ENCODE results near the gene TTC24. TPM values are rescaled to one million over a fixed set of nuclear protein-coding genes. Genes with fewer than 3 reads are reported as not detected.

Gene TTC24
- not detected in 2 replicates for total RNA-seq (2014; rRNA removed; shearing (Covaris generic); ENCODE audit: low replicate concordance)

DNA sequence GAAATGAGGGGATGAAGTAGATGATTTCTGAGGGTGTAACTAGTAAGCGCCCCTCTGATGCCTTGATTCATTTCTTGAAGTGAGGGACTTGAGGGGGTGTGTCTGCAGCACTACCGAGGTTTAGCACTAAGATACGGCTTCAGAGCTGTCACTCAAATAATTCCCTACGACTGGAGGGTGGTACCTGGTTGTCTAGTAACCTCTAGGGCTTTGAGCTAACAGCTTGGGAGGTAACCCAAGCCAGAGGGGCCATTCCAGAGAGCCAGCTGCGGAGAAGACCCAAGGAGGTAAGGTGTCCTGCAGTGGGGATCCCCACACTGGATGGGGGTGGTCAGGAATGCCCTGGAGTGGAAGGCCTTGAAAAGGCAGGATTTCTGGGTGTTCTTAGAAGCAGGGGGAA is at the start of gene TTC24:
Gene TTC24 (plus strand): TSS at position 252 of the 400 bp plus-strand sequence. CDS start 1,642 bp downstream, outside the sequence.
- no peaks in the 10 kb centered on the region for H3K36me3 ChIP-seq
- H3K27me3 ChIP-seq: no peaks in the 10 kb centered on the region
- H3K9me3 ChIP-seq: no peaks in the 10 kb centered on the region
- H3K4me3 ChIP-seq: no peak within 1 kb of the TSS
- no peak for DNase-seq

DNA sequence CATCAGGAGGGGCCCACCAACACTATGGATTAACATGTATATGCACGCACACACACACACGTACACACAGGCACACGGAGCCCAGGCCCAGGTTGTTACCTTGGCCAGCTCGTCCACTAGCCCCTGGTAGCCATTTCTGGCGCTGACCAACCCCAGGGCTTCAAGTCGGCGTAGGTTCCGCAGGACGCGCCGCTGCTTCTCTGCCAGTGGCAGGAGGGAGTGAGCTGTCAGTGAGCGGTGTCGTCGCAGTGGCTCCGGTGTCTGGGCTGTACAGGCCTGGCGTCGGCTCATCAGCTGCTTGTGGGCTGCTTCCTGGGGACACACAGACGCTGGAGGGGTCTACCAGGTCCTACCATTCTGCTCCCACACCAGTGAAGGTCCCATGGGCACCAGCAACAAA is 49.5 kb upstream of the TTC24 start:
- Histone ChIP-seq H3K36me3 (peaks cover 88% of the 10 kb centered on the region), H3K27me3 (no peaks in the 10 kb centered on the region), H3K4me3 (no peak overlapping the region), H3K9me3 (no peaks in the 10 kb centered on the region)
- no peak for DNase-seq

DNA sequence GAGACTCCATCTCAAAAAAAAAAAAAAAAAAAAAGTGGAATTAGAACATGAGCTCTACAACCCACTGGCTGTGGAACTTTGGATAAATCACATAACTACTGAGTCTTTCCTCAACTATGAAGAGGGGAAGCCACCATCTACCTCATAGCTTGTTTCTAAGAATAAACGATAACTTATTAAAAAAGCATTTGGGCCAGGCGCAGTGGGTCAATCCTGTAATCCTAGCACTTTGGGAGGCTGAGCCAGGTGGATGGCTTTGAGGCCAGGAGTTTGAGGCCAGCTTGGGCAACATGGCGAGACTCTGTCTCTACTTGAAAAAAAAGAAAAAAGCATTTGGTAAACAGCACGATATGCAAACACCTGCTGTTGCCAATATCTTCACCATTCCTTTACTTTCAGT is 47.1 kb upstream of the TTC24 start:
- no peak overlapping the region for H3K4me3 ChIP-seq
- no peaks in the 10 kb centered on the region for H3K27me3 ChIP-seq
- H3K36me3 ChIP-seq: peaks cover 90% of the 10 kb centered on the region
- H3K9me3 ChIP-seq: no peaks in the 10 kb centered on the region
- DNase-seq: no peak

GRCh38 chr1:156533568-156534220 is 45.8 kb upstream of the TTC24 start:
- Histone ChIP-seq H3K4me3 (no peak overlapping the region), H3K9me3 (no peaks in the 10 kb centered on the region), H3K27me3 (no peaks in the 10 kb centered on the region), H3K36me3 (peaks cover 88% of the 10 kb centered on the region)
- no peak for DNase-seq

DNA sequence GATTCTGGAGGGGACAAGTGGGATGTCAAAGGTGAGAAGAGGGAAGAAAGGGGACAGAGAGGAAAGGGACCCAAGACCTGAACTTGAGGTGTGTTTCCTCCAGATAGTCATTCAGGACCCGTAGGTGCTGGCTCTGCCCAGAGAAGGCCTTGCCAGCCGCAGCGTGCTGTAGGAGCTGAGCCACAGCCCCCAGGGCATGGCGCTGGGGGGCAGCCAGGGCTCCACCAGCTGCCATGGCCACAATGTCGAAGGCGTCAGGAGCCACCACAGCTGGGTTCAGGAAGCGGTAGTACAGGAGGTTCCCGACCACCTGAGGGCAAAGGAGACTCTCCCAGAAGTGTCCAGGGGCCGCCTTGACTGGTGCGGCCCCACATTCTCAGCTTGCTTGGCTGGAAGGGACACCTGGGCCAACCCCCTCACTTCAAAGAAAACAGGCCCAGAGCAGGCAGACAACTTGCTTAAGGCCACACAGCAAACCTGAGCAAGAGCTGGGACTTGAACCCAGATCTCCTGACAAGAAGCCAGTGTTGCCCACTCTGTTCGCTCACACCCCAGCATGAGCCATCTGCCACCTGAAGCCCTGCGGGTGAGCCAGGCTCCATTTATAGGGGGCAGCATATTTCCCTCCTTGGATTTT is 45.0 kb upstream of the TTC24 start:
- H3K36me3 ChIP-seq: peaks cover 88% of the 10 kb centered on the region
- H3K27me3 ChIP-seq: no peaks in the 10 kb centered on the region
- no peak for DNase-seq
- H3K9me3 ChIP-seq: no peaks in the 10 kb centered on the region
- H3K4me3 ChIP-seq: no peak overlapping the region

GRCh38 chr1:156537027-156537426 is 42.5 kb upstream of the TTC24 start:
- Histone ChIP-seq H3K27me3 (no peaks in the 10 kb centered on the region), H3K4me3 (no peak overlapping the region), H3K9me3 (no peaks in the 10 kb centered on the region), H3K36me3 (peaks cover 94% of the 10 kb centered on the region)
- no peak for DNase-seq

GRCh38 chr1:156538711-156539440 is 40.6 kb upstream of the TTC24 start:
- H3K9me3 ChIP-seq: no peaks in the 10 kb centered on the region
- H3K4me3 ChIP-seq: no peak overlapping the region
- no peak for DNase-seq
- H3K27me3 ChIP-seq: no peaks in the 10 kb centered on the region
- H3K36me3 ChIP-seq: peaks cover 94% of the 10 kb centered on the region

- H3K9me3 ChIP-seq: no peaks in the 10 kb centered on the region
- H3K4me3 ChIP-seq: no peak overlapping the region
- H3K36me3 ChIP-seq: peaks cover 89% of the 10 kb centered on the region
- DNase-seq: no peak
- no peaks in the 10 kb centered on the region for H3K27me3 ChIP-seq
Measured at GRCh38 chr1:156539818-156540355, 39.6 kb upstream of the TTC24 start.

DNA sequence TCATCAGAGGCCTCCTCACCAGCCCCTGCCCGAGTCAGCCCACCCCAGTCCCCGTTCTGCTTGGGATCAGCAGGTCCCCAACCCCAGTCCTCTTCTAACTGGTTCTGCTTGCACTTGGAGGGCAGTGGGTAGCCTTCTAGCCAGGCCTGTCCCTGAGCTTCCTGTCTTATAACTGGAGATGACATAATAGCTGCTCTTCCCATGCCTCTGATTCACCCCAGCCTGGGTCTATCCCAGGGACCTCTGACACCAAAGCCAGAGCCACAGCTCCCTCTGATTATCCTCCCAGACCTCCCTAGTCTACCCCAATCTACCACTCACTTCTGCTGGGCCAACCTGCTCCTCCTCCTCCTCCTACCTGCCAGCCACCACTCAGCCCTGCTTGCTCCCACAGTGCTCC is 38.6 kb upstream of the TTC24 start:
- H3K36me3 ChIP-seq: peaks cover 78% of the 10 kb centered on the region
- no peak for DNase-seq

GRCh38 chr1:156543066-156543465 is 36.5 kb upstream of the TTC24 start:
- DNase-seq: no peak

More for the DNA sequence above, 38.6 kb upstream of the TTC24 start:
- no peaks in the 10 kb centered on the region for H3K27me3 ChIP-seq
- no peaks in the 10 kb centered on the region for H3K9me3 ChIP-seq
- H3K4me3 ChIP-seq: no peak overlapping the region

DNA sequence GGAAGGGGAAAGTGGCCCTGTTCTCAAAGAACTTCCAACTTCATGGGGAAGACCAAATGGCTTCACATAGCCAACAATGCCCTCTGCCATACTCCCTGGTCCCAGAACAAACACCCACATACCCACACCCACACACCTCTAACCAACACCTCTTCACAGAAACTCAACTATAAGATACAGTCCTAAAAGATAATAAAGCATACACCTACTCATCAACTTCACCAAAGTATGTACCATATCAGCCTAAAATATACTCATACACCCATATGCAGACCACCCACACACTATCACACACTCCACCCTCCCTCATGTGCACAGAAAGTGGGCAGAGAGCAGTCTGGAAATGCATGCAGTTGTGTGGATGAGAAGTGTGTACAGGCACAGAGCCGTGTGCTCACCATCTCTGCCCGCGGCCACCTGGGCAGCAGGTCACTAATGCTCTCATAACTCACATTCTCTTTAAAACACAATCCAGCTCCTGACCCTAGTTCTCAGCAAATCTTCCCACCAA is 34.9 kb upstream of the TTC24 start:
- Histone ChIP-seq H3K36me3 (peaks cover 77% of the 10 kb centered on the region), H3K4me3 (no peak overlapping the region), H3K9me3 (no peaks in the 10 kb centered on the region), H3K27me3 (no peaks in the 10 kb centered on the region)
- no peak for DNase-seq

More at GRCh38 chr1:156543066-156543465, 36.5 kb upstream of the TTC24 start:
- Histone ChIP-seq H3K9me3 (no peaks in the 10 kb centered on the region), H3K36me3 (peaks cover 80% of the 10 kb centered on the region), H3K27me3 (no peaks in the 10 kb centered on the region), H3K4me3 (no peak overlapping the region)

DNA sequence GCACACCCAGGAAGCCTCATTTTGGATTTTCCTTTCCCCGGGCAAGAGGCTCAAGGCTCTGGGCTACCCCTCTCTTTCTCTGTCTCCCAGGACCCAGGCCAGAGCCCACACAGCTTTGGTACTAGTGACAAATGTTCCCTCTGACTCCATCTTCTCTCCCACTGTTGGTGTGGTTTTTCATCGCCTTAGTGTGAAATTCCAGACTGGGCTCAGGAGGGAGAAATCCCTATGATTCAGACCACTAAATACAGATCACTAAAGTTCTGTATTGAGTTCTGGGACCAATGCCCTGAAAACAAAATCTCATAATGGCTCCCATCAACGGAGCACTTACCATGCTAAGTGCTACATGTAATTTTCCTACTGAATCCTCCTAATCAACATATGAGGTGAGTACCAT is 33.3 kb upstream of the TTC24 start:
- no peaks in the 10 kb centered on the region for H3K27me3 ChIP-seq
- H3K9me3 ChIP-seq: no peaks in the 10 kb centered on the region
- no peak for DNase-seq
- H3K4me3 ChIP-seq: no peak overlapping the region
- H3K36me3 ChIP-seq: peaks cover 79% of the 10 kb centered on the region

DNA sequence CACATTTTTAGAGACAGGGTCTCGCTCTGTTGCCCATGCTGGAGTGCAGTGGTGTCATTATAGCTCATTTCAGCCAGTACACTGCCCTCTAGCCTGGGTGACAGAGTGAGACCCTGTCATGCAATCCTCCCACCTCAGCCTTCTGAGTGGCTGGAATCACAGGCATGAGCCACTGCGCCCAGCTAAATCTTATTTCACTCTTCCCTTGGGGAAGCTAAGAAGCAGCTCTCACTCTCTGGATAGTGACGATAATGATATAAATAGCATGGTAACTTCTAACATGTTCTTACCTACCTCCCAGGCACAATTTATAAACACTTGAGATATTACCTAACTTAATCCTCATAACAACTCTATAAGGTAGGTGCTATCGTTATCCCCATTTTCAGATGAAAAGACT is 32.1 kb upstream of the TTC24 start:
- Histone ChIP-seq H3K9me3 (no peaks in the 10 kb centered on the region), H3K4me3 (no peak overlapping the region), H3K27me3 (no peaks in the 10 kb centered on the region), H3K36me3 (peaks cover 79% of the 10 kb centered on the region)
- no peak for DNase-seq

GRCh38 chr1:156547982-156548381 is 31.5 kb upstream of the TTC24 start:
- Histone ChIP-seq H3K4me3 (no peak overlapping the region), H3K36me3 (peaks cover 79% of the 10 kb centered on the region), H3K27me3 (no peaks in the 10 kb centered on the region), H3K9me3 (no peaks in the 10 kb centered on the region)
- no peak for DNase-seq

- peaks cover 73% of the 10 kb centered on the region for H3K36me3 ChIP-seq
- H3K4me3 ChIP-seq: no peak overlapping the region
- no peaks in the 10 kb centered on the region for H3K9me3 ChIP-seq
- no peak for DNase-seq
- no peaks in the 10 kb centered on the region for H3K27me3 ChIP-seq
Measured at GRCh38 chr1:156549390-156549789, 30.1 kb upstream of the TTC24 start.

- no peak for DNase-seq
- peaks cover 78% of the 10 kb centered on the region for H3K36me3 ChIP-seq
- no peaks in the 10 kb centered on the region for H3K27me3 ChIP-seq
Measured at GRCh38 chr1:156549831-156550230, 29.7 kb upstream of the TTC24 start.

GRCh38 chr1:156550346-156550745 is 29.2 kb upstream of the TTC24 start:
- no peak for DNase-seq
- peaks cover 83% of the 10 kb centered on the region for H3K36me3 ChIP-seq
- H3K27me3 ChIP-seq: no peaks in the 10 kb centered on the region
- no peak overlapping the region for H3K4me3 ChIP-seq
- no peaks in the 10 kb centered on the region for H3K9me3 ChIP-seq

More at GRCh38 chr1:156549831-156550230, 29.7 kb upstream of the TTC24 start:
- H3K9me3 ChIP-seq: no peaks in the 10 kb centered on the region
- H3K4me3 ChIP-seq: no peak overlapping the region

Measured in MG63 (cell line).